Measurements from ENCODE around the gene ZNF165.
"Not testable (repeated sequence)": the region's sequence is repeated elsewhere in the genome, so short reads cannot be mapped to it uniquely, and the experiment has no call there.

The ZNF165 gene

GRCh38 chr6:28080381-28080630 is at the start of gene ZNF165:
ZNF165 (plus strand) TSS chr6:28080568; CDS start chr6:28085481, 4,913 bp downstream.
- not testable (repeated sequence) for DNase-seq

GRCh38 chr6:28053584-28053983 is 26.8 kb upstream of the ZNF165 start:
- DNase-seq = no peak

- no peak for DNase-seq
Observed at GRCh38 chr6:28060405-28060804, 20.0 kb upstream of the ZNF165 start.

- no peak for DNase-seq
Observed at GRCh38 chr6:28064272-28064671, 16.1 kb upstream of the ZNF165 start.

DNA sequence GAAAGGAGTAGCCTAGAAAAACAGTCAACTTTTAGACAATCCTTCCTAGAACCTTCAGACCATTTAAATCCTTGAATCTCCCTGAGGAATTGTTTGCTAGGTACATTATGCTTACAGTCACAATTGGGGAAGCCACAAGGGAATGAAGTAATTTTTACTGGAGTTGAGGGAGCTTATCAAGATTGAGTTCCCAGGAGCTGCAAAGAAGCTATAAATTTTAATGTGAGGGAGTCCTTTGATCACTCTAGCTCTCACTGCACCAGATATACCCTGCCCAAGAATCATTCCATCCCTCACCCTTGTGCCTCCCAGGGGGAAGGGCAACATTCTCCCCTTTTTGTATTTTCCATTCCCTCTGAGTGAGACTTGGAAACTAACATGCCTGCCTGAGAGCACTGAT is 12.3 kb upstream of the ZNF165 start:
- DNase-seq = no peak

- DNase-seq = not testable (repeated sequence)
Observed at GRCh38 chr6:28070968-28071367, 9.4 kb upstream of the ZNF165 start.

DNA sequence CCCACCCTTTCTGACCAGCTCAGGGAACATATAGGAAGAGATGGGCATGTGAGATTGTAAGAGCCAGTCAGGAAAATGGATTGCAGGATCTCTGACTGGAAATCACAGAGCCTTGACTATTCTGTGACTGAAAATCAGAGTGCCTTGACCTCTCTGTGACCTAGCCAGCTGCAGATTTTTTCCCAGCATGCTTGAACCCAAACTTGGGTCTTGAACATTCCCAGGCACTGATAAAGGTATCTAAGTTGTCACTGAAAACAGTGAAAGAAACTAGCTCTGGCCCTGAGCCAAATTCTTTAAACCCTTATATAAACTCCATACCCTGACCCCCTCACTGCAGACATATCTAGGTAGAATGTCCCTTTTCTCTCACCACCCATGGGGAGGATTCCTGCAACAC is 2.3 kb upstream of the ZNF165 start:
- DNase-seq = no peak

DNA sequence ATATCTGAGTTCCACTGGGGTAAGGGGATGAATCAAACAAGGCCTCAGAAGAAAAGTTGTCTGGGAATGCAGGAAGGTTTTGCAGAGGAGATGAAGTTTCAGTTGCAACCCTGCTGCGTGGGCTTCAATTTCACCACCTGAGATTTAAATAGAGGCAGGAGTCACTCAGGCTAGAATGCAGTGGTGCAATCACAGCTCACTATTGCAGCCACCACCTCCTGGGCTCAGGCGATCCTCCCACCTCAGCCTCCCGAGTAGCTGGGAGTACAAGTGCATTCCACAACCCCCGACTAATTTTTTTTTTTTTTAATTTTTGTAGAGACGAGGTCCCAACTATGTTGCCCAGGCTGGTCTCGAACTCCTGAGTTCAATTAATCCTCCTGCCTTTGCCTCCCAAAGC is 1.5 kb upstream of the ZNF165 start:
- DNase-seq = no peak

DNA sequence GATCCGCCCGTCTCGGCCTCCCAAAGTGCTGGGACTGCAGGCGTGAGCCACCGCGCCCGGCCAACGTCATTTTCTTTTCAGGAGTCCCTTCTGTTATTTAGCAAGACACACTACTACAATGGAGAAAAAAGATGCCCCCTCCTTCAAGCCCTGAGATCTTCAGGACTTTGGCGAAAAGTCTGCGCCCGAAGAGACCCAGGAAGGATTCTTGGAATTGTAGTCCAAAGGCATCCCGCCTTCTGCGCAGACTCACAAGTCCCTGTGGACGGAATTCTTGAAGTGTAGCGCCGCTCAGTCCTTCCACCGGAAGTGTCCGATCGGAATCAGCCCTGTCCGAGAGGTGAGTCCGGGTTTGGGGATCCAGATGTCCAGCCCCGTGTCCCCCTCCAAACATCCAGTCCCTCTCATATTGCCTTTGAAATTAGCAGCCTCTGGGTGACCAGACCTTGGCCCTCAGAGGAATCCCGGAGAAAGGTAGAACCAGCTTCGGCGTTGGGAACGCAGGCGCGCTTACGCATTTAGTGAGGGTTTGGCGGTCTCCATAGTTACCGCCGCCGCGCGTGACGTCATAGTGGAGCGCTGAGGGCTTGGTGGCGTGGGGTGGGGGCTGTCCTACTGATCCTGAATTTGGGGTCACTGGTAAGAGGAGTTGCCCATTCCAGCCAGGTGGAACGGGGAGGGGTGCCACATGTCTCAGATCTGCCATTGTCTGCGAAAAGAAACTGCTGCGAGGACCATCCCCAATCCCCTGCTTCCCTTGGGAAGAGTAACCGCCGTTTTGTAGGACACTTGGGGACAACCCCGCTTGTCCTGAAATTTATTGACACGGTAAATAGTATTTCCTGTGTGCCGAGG is 490 bp downstream of the ZNF165 start:
- peak; percentile 87 for DNase-seq

GRCh38 chr6:28081486-28081751 is 1.1 kb downstream of the ZNF165 start:
- no peak for DNase-seq

GRCh38 chr6:28082939-28083338 is 2.6 kb downstream of the ZNF165 start:
- DNase-seq = no peak

- DNase-seq = no peak
Observed at GRCh38 chr6:28089054-28089453, 8.7 kb downstream of the ZNF165 start.

GRCh38 chr6:28090917-28091586 is 10.7 kb downstream of the ZNF165 start:
- DNase-seq = no peak

- not testable (repeated sequence) for DNase-seq
Observed at GRCh38 chr6:28102222-28102621, 21.9 kb downstream of the ZNF165 start.

DNA sequence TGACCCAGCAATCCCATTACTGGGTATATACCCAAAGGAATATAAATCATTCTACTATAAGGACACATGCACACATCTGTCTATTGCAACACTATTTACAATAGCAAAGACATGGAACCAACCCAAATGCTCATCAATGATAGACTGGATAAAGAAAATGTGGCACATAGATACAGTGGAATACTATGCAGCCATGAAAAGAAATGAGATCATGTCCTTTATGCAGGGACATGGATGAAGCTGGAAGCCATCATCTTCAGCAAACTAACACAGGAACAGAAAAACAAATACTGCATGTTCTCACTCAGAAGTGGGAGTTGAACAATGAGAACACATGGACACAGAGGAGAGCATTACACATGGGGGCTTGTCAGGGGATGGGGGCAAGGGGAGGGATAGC is 22.3 kb downstream of the ZNF165 start:
- DNase-seq = not testable (repeated sequence)

GRCh38 chr6:28104392-28105244 is 24.2 kb downstream of the ZNF165 start:
- peak; percentile 54 for DNase-seq

DNA sequence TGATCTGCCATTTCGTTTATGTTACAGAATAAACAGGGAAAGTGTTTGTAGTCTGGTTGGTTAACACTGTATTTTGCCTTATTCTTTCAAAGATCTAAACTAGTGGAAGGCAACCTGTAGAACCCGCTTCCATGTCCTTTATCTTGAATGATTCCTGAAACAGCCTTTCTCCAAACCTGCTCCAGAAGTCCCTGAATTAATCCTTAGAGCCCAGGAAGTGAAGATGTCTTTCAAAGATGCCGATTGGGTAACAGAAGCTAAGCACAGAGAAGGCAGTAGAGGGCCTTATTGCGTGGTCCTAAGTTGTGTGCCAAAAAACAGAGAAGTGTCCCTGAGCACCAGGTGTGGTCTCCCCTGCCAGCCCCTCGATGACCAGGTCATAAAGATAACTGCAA is 24.9 kb downstream of the ZNF165 start:
- DNase-seq = no peak

GRCh38 chr6:28107506-28107905 is 27.1 kb downstream of the ZNF165 start:
- no peak for DNase-seq

DNA sequence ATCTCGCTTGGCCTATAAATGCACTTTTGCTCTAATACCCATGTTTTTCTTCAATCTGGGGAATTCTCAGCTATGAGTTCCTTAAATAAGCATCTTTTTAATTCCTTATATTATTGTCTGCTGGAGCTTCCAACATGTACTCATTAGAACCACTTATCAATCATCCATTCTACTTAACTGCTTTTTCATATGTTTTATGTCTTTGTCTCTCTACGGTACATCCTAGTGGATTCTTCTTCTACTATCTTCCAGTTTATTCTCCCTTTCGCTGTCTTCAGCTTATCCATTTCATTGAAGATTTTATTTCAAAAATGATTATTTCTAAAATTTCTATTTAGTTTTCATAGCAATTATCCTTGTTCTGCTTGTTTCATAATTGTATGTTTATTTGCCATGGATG is 31.6 kb downstream of the ZNF165 start:
- no peak for DNase-seq

GRCh38 chr6:28115799-28116198 is 35.4 kb downstream of the ZNF165 start:
- DNase-seq = no peak

- no peak for DNase-seq
Observed at GRCh38 chr6:28117386-28118050, 37.1 kb downstream of the ZNF165 start.

DNA sequence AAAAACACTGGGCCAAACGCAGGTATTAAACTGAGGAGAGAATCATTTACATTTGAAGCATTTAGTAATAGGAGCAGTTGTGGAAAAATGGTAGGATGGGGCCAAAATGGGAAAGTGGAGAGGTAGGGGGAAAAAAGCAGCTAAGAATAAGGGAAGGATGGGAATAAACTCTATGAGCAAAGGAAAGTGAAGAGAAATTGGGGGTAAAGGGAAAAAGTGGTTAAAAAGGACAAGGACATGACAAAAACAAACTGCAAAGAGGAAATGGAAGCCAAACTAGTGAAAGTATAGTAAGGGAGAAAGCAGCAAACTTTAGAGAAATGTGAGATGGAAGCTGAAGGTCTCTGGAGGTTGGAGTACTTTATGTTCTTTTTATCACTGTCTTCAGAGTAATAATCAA is 37.8 kb downstream of the ZNF165 start:
- no peak for DNase-seq

GRCh38 chr6:28121876-28122275 is 41.5 kb downstream of the ZNF165 start:
- DNase-seq = no peak
